RPMI7951 (cell line): ENCODE measurements around the gene LAMA5. TPM values are rescaled to one million over a fixed set of nuclear protein-coding genes. Genes with fewer than 3 reads are reported as not detected.

Experiments
- DNase-seq: peaks from one replicate; pipeline ENCODE4 v3.0.0-alpha.2; 2012; ENCODE audit warnings: low read depth
- total RNA-seq: library from RNA; depleted of rRNA; stranded (reverse); fragments of >200 nt; shearing (Covaris generic); gene quantifications from 2 replicates; pipeline ENCODE4 v1.2.3, GENCODE V29; 2014

Gene LAMA5
- total RNA-seq, 1 experiment from 2014 or later: 36.6 TPM

DNA sequence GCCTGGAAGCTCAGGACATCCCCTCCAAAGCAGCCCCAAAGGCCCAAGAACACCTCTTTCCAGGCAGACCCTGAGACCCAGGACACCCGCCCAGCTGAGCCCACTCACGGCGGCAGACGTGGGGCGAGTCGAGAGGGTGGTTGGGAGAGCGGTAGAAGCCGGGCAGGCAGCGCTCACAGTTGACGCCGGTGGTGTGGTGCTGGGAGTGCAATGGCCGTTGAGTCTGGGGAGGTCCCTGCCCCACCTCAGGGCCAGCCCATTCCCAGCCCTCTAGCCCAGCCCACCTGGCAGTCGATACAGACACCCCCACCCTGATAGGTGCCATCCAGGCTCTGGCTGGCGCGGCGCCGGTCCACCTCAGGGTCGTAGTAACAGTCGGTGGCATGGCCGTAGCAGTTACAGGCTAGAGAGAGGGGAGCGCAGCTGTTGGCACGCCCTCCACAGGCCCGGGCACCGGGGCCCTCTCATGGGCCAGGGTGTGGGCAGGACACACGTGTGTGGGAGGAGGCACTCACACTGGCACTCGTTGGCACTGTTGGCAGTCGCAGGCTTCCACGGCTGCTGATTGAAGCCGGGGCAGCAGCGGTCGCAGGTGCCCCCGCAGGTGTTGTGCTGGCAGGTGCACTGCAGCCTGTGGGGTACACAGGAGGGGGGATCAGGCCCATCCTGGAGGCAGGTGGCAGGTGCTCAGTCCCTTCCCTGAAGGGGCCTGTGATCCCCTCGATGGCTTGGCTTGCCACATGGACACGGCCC, 20.5 kb downstream of the LAMA5 start:
- no peak for DNase-seq

DNA sequence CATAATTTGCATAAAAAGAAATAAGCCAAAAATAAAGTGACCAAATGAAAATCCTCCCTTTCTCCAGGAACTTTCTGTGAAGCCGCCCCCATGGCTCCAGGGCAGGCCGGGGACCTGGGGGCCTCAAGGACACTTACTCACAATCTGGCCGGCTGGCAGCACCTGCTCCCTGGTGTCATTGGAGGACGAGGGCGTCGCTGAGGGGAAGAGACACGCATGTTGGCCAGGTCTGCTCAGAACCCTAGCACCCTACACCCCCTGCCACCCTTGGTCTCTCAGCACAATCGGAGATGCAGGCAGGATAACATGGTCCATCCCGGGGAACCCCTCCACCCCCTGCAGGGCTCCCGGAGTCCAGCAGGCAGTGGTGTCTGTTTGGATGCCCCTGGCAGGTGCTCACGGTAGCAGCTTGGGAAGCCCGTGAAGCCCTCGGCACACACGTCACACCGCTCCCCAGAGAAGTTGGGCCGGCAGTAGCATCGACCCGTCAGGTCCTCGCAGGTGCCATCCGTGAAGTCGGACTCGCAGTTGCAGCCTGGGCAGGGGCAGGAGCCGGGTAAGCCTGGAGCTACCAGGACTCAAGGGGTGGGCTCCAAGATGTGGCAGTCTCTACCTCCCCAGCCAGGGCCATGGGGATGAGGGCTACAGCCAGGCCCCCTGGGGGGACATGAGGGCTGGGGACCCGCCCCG, 21.3 kb downstream of the LAMA5 start:
- no peak for DNase-seq

DNA sequence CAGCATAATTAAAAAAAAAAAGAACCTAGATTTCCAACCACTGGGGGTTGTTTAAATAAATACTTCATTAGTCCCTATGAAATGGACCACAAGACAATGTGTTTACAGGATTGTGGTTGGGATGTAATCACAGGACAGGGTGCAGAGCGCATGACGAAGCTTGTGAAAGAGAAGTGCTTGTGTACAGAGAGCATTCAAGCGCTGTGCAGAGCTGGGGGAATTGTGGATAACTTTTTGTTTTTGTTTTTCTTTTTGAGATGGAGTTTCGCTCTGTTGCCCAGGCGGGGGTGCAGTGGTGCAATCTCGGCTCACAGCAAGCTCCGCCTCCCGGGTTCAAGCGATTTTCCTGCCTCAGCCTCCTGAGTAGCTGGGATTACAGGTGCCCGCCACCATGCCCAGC, 22.3 kb downstream of the LAMA5 start:
- peak; percentile 48 for DNase-seq

DNA sequence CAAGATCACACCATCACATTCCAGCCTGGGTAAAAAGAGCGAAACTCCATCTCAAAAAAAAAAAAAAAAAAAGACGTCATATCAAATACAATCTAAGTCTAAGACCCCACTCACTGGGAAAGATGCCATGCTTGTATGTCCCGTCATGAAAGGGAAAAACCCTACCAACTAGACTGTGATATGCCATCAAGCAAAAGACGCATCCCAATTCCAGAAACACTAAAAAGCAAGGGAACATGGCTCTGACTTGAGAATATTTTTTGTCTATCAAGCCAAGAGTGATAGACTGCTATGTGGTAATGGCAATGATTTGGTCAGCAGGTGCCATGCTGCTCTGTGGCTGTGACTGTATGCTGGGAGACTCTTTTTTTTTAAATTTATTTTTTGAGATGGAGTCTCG, 23.0 kb downstream of the LAMA5 start:
- DNase-seq: no peak

DNA sequence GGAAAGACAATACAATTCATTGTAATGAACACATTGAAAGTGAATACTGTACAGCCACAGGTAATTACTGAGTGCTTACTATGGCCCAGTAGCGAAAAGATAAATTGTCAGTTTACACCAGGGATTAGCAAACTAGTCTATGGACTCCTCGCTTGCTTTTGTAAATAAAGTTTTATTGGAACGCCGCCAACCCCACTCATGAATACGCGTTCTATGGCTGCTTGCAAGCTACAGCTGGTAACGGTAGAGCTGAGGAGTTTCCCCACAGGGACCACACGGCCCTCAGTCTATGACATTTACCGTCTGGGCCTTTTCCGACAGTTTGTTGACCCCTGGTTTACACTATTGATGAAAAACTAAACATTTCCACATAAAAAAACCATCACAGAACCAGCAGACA, 24.2 kb downstream of the LAMA5 start:
- DNase-seq: no peak

DNA sequence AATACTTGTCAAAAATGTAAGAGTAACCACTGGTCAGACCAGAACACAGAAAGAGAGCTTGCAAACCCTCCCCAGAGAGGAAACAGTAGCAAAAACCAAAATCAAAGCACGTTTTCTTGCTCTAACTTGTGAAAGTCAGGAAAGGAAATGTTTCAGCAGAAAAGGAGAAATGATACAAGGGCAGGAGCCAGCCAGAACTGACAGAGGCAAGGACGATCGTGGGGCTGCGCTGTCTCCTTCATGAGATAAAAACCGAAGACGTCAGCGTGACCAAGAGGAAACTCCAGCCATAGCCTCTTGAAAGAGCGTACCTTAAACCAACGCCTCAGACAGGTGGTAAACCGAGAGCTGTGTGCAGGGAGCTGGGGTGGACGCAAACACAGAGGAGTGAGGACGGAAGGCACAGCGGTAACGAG, 27.5 kb downstream of the LAMA5 start:
- DNase-seq: no peak

DNA sequence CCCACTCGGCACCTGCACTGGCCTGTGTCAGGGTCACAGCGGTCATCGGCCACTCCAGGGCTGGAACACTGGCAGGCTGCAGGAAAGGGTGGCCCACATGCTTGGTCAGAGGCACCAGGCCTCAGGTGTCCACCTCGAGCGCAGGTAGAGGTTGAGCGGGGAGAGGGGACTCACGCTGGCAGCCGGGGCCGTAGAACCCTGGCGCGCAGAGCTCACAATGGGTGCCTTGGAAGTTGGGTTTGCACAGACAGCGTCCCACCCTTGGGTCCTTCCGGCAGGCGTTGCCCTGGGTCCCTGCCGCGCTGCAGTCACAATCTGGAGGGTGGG, 28.9 kb downstream of the LAMA5 start:
- no peak for DNase-seq

DNA sequence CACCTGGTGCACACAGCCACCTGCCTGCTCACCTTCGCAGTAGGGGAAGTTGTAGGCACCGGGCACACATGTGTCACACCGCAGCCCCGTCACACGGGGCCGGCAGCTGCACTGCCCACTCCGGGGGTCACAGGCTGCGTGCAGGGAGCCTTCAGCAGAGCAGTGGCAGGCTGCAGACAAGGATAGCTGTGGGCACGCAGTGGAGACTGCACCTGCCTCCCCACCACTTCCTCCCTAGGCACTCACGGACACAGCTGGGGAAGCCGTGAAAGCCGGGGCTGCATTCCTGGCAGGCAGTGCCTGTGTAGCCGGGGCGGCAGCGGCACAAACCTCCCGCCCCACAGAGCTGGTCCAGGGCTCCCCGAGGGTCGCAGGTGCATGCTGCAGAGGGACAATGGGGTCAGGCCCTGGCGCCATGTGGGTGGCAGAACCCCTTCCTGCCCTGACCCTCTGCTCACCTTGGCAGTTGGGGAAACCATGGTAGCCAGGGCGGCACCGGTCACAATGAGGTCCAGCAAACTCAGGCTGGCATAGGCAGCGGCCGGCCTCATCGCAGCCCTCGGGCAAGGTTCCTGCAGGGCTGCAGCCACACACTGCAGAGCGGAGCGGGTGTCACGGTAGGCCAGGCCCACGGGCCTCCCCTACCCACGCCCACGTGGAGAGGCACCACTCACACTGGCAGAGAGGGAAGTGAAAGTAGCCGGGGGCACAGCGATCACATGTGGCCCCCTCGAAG, 29.4 kb downstream of the LAMA5 start:
- no peak for DNase-seq

DNA sequence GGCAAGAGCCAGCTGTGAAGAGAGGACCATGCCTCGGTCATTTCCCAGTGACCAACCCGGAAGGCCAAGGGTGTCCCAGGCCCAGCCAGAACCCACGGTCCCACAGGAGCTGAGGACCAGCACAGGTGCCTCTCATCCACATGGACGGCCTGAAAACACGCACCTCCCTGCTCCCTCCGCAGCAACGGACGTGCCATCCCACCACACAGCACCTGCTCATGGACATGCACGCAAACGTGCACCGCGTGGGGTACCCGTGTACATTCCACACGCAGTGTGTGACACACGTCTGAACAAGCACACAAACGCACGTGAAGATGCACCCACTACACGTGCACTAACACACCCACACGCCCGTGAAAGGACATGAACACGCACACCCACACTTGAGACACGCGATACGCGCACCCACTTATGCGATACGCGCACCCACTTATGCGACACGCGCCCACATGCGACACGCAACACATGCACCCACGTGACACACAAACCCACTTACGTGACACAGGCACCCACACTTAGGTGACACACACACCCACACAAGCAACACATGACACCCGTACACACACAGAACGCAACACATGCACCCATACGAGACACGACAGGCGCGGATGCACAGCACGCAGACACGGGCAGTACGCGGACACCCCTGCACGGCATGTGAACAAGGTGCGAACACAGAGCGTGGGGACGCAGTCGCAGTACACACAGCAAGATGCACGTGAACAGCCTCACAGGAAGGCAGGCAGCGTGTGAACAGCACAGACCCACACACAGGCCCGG, 30.1 kb downstream of the LAMA5 start:
- no peak for DNase-seq

DNA sequence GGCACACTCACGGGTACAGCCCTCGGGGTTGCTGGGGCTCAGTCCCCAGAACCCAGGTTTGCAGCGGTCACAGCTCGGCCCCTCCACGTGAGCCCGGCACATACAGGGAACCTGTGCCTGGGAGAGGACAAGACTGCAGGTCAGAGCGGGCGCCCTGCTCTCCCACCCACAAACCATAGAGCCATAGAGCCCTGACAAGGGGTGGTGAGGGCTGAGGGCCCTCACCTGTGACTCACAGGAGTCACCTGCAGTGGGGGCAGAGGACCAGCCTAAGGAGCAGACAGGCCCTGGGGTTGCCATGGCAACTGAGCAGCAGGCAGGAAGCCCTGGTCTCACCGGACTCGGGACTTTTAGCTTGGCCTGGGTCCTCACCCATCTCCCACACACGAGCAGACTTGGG, 30.8 kb downstream of the LAMA5 start:
- no peak for DNase-seq

DNA sequence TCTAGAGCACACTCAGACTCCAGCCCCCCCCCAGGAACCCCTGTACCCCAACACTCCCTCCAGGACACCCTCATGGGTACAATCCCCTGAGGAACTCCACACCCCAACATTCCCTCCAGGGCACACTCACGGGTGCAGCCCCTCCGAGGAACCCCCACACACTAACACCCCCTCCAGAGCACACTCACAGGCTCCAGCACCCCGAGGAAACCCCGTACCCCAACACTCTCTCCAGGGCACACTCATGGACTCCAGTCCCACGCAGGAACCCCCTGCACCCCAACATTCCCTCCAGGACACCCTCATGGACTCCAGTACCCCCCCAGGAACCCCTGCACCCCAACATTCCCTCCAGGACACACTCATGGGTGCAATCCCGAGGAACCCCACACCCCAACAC, 31.6 kb downstream of the LAMA5 start:
- no peak for DNase-seq

DNA sequence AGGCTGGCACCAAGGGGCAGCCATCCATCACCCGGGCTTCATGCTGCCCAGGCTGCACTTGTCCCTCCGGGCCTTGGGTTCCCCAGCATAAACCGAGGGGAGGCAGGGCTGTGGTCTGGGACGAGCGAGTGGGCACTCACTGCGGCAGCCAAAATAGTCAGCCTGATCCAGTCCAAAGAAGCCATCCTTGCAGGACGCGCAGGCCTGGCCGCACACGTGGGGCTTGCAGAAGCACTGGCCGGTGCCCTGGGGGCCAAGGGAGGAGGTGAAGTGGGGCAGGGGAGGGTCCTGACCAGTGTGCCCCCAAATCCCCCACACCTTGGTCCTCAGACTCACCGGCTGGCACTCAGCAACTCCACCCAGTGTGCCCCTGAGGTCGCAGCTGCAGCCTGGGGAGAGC, 32.2 kb downstream of the LAMA5 start:
- DNase-seq: no peak

DNA sequence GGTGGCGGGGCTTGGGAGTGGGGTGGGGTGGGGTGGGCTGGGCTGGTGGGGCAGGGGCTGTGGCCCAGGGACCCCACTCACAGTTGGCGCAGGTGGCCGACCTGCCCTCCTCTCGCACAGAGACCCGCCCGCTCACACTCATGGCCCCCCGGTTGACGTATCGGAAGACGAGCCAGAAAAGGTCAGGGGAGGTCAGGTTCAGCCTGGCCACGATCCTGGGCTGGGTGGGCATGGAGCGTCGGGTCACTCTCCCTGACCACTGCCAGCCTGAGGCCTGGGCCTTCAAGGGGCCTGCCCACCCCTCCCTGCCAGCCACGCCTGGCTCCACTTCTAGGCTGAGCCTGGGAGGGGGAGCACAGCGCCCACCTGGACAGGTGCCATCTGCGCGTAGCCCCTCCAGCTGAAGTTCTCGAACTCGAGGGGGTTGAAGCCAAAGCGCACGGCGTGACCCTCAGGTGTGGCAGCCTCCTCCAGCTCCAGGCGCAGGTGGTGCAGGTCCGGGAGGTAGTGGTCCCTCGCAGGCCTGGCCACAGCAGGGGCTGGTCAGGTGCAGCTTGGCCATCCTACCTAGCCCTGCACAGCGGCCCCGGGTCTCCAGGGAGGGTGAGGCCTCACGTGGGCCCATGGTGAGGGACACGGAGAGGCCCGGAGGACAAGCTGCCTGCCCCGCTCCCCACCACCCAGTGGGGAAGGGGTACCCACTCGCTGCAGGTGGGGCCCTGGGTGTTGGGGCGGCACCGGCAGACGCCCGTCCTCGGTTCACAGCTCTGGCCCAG, 33.1 kb downstream of the LAMA5 start:
- DNase-seq: no peak

DNA sequence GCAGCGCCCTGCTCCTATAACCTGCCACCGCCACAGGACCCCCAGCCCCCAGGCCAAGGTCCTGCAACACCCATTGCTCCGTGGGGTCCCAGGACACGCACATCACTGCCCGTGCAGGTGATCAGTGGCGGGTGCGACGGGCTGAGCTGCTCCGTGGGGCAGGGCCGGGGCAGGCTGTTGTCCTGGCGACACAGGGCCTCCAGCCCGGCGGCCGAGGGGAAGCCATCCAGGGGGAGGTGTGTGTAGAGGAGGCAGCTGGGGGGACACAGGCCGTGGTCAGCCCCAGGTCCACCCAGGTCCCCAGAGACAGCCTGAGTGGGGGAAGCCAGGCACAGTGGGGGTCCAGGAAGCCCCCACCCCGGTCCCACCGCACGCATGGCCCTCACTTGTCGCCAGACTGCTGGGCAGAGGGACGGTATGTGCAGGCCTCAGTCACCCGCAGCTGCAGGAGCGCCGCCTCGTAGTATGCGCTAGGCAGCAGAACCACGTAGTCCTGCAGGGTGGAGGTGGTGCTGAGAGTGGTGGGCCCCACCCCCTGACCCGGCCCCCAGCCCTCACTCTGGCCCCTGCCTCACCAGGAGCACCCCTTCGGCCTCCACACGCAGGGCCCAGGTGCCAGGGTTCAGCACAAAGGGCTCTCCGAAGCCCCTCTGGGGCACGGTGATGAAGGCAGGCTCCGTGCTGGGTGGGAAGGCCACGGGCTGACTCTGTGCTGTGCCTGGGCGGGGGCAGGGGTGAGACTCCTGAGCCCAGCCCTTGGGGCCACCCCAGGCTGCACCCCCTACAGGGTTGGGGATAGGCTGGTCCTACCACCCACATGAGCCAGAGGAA, 33.9 kb downstream of the LAMA5 start:
- no peak for DNase-seq

DNA sequence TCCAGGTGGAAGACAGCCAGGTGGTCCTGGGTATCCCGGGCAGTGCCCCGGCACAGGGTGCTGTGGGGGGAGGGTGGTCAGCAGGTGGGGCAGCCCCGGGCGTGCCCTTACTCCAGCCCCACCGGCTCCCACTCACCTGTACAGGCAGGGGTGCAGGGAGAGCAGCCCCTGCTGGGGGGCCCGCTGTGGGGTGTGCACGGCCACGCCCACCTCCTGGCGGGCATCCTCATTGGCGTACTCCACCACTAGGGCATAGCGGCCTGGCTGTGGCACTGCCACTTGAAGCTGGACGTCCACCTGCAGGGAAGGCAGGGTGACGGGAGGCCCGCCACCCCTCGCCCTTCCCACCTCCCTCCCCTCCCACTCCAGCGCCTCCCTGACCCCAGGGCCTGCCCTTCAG, 34.7 kb downstream of the LAMA5 start:
- DNase-seq: no peak

DNA sequence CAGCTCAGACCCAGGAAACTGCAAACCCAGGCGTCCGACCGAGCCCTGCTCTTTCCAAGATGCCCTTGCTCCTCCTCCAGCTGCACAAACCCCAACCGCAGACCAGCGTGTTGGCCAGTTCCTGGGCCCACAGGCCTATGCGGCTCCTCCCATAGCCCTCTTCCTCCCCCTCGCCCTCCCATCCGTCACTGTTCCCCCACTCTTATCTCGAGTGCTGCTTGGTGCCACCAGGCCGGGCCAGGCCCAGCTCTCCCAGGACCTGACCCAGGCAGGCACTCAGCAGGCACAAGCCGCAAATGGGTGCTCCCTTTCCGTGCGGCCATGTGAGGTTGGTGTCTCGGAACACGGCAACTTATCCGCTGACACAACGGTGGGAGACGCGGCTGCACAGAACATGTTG, 35.8 kb downstream of the LAMA5 start:
- no peak for DNase-seq

DNA sequence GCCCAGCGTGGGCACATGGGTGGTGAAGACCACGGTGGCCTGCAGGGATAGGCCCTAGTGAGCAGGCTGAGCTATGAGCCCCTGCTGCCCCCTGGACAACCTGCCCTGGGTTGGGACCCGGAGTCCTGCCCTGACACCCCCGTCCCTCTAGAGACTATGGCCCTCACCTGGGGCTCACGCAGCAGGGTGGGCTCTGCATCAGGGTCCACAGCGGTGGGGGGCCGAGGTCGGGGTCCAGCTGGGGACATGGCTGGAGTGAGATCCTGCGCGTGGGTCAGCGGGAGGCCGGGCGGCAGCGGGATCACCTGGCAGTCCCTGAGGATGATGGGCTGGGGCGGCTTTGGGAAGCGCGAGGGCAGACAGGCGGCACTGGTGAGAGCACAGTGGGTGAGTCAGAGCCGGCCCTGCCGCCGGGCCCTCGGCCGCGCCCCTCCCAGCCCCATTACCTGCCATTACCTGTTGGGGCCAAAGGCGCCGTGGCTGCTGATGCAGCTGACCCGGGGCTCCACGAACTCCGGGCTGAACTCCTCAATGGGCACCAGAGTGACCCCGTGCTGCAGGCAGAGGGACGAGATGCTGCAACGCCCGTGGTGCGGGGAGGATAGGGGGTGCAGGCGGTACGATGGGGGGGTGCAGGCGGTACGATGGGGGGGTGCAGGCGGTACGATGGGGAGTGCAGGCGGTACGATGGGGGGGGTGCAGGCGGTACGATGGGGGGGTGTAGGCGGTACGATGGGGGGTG, 36.4 kb downstream of the LAMA5 start:
- DNase-seq: no peak

DNA sequence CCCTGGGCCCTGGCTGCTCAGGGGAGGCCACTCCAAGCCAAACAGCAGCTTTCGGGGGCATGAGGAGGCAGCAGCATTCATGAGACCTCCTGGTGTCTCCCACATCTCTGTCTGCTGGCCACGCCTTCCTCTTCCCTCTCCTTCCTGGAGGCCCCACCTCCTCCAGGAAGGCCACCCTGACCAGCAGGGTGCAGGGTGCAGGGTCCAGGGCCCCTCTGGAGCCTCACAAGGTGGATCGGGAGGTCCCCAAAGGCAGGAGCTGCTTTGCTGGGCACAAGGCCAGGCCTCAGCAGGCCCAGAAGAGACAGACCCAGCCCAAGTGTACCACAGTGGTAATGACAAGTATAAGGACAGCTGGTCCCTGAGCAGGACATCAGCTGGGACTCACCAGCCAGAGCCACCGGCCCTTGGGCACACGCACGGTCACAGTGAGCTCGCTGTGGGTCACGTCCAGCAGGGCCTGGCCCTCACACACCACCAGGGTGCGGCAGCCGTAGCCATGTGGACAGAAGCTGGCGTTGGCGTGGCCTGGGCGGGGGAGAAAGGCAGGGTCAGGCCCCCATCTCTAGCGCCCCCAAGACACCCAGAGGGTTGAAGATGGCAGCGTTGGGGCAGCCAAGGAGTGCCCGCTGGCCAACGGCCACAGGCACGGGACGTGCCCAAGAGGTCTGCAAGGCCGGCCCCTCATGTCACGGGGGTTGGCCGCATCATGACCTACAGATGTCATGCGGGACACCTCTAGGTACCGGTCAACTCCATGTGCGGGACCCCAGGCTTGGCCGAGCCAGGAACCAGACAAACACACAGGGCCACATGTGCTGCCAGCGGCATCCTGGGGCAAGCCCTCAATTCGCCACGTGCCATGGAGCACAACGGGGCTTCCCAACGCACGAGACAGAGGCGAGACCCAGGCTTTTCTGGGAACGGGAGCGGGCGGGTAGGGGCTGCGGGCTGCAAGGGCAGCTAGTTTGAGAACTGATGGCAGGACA, 37.4 kb downstream of the LAMA5 start:
- DNase-seq: no peak
